Natural killer cell treated with Interleukin-12 subunit alpha and Interleukin-12 subunit beta and Interleukin-15 and Interleukin-18, amount 100 ng/mL, for 72 hours (primary cell): Measurements from ENCODE around the gene PSMD12. TPM values are rescaled to one million over a fixed set of nuclear protein-coding genes. Genes with fewer than 3 reads are reported as not detected.

Experiments used
- ATAC-seq, 2 donors: fragments of 150-1000 bp; cut with Tn5 transposase in 1 of 2; sonication (Bioruptor Pico), chemical (Tn5 transposase) in 1 of 2; 2 replicates each; pipeline ENCODE4 v1.10.0; 2021
- DNase-seq: peaks from one replicate; pipeline ENCODE4 v3.0.0; 2022; ENCODE audit warnings: low spot score
- H3K27ac Mint-ChIP-seq, 2 donors: 1 replicate in 1 of 2; 2 replicates in 1 of 2; pipeline ENCODE4 v1.8.0; 2022; ENCODE audit warnings: mixed read lengths in 2 of 2, mild to moderate bottlenecking in 1 of 2, moderate library complexity in 1 of 2
- H3K27me3 Mint-ChIP-seq, 2 donors: 1 replicate in 1 of 2; 2 replicates in 1 of 2; pipeline ENCODE4 v1.8.0; 2022; ENCODE audit warnings: mixed read lengths in 2 of 2
- H3K36me3 Mint-ChIP-seq: one replicate; pipeline ENCODE4 v1.8.0; 2022; ENCODE audit warnings: mixed read lengths
- H3K4me1 Mint-ChIP-seq, 2 donors: 1 replicate in 1 of 2; 2 replicates in 1 of 2; pipeline ENCODE4 v1.8.0; 2022; ENCODE audit warnings: low read depth in 2 of 2, mixed read lengths in 2 of 2, mild to moderate bottlenecking in 1 of 2
- H3K4me3 Mint-ChIP-seq: one replicate; pipeline ENCODE4 v1.8.0; 2022; ENCODE audit warnings: mixed read lengths
- H3K9me3 Mint-ChIP-seq: 2 replicates; pipeline ENCODE4 v1.8.0; 2022; ENCODE audit warnings: mixed read lengths
- total RNA-seq, 2 donors: library from RNA; stranded (reverse); gene quantifications; one replicate each; pipeline ENCODE4 v1.2.3, GENCODE V29; 2022

PSMD12 gene
- total RNA-seq, 2 donors from 2014 or later: 87.3 to 90.5 TPM

DNA sequence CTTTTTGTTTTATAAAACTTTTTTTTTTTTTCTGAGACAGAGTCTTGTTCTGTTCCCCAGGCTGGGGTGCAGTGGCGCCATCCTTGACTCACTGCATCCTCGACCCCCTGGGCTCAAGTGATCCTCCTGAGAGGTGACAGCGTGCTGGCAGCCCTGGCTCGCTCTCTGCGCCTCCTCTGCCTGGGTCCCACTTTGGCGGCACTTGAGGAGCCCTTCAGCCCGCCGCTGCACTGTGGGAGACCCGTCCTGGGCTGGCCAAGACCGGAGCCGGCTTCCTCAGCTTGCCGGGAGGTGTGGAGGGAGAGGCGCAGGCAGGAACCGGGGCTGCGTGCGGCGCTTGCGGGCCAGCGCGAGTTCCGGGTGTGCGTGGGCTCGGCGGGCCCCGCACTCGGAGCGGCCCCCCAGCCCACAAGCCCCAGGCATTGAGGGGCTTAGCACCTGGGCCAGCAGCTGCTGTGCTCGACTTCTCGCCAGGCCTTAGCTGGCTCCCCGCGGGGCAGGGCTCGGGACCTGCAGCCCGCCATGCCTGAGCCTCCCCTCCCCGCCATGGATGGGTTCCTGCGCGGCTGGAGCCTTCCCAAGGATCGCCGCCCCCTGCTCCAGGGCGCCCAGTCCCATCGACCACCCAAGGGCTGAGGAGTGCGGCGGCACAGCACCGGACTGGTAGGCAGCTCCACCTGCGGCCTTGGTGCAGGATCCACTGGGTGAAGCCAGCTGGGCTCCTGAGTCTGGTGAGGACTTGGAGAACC is 71.8 kb downstream of the PSMD12 start:
- Mint-ChIP-seq H3K4me3 (no peak overlapping the region), H3K27me3 (no peaks in the 10 kb centered on the region), H3K27ac (no peak overlapping the region), H3K36me3 (no peaks in the 10 kb centered on the region), H3K9me3 (no peaks in the 10 kb centered on the region), H3K4me1 (peaks cover 6 to 7% of the 10 kb centered on the region in 2 donors)
- no peak for ATAC-seq
- no peak for DNase-seq

DNA sequence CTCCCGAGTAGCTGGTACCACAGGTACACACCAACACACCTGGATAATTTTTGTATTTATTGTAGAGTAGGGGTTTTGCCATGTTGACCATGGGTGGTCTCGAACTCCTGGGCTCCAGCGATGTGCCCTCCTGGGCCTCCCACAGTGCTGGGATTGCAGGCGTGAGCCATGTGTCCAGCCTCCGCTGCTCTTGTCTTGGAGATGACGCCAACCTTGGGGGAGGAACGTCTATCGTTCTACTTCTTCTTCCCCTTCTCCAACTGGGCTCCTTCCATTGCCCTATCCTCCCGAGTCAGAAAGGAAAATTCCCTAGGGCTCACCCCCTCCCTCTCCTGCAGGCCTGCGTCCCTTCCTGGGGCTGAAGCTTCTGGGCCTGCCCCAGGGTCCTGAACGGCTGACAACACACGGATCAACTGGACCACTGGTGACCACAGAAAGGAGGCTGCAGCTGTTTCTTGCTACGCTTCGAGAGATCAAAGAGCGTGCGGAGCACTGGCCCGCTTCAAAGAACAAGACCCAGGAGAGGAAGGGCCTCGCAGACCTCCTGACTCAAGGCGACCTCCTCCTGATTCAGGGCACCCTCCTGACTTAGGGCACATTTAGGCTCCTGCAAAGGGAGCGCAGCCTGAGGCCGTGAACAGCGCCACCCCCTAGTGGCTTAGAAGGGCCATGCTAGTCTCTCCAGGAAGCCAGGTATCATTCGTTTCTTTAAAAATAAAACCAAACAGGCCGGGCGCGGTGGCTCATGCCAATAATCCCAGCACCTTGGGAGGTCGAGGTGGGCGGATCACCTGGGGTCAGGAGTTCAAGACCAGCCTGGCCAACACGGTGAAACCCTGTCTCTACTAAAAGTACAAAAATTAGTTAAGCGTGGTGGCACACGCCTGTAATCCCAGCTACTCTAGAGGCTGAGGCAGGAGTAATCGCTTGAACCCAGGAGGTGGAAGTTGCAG is 72.8 kb downstream of the PSMD12 start:
- Mint-ChIP-seq H3K27me3 (no peaks in the 10 kb centered on the region), H3K4me1 (peaks cover 6 to 15% of the 10 kb centered on the region in 2 donors), H3K36me3 (no peaks in the 10 kb centered on the region), H3K4me3 (no peak overlapping the region), H3K9me3 (no peaks in the 10 kb centered on the region), H3K27ac (peak overlapping the region; percentile 17 to 63)
- DNase-seq (peak; percentile 81), ATAC-seq (peak; percentile 91 to 92)

DNA sequence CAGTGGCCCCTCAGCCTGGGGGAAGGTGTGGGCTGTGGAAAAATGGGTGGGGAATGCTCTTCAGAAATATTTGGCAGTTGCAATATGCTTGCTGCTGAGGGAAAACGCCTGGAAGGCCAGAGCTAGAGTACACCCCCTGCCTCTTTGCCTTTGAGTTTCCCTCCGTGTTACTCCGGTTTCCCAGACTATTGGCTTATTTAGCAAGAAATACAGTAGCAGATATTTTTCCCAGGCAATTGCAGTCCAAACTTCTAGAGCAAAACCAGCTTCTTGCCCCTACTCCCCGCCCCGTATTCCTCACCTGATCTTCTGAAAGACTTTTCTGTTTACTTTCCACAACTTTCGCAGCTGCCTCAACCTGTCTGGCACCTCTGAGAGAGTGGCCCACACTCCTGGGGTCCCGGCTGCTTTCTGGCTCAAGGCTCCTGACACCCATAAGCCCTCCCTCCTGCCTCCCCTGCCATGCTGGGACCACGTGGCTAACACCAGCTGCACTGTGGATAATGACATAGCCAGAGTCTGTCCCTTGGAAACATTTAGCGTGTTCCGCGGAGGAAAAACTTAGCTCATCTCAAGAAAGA is 75.6 kb downstream of the PSMD12 start:
- Mint-ChIP-seq H3K27ac (no peak overlapping the region), H3K4me1 (peaks cover 6 to 16% of the 10 kb centered on the region in 2 donors), H3K27me3 (no peaks in the 10 kb centered on the region), H3K36me3 (no peaks in the 10 kb centered on the region), H3K4me3 (no peak overlapping the region), H3K9me3 (no peaks in the 10 kb centered on the region)
- no peak for ATAC-seq
- no peak for DNase-seq

DNA sequence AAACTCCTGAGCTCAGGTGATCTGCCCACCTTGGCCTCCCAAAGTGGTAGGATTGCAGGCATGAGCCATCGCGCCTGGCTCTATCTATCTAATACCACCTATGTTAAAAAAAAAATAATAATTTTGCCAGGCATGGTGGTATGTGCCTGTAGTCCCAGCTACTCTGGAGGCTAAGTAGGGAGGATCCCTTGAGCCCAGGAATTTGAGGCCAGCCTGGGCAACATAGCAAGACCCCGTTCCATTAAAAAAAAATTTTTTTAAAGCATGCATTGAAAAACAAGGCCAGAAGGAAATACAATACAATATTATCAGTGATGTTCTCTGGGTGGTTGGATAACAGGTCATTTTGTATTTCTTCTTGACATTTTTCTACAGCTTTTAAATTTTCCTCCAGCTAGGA is 76.1 kb downstream of the PSMD12 start:
- Mint-ChIP-seq H3K36me3 (no peaks in the 10 kb centered on the region), H3K9me3 (no peaks in the 10 kb centered on the region), H3K27ac (no peak overlapping the region), H3K4me1 (peaks cover 6 to 16% of the 10 kb centered on the region in 2 donors), H3K27me3 (no peaks in the 10 kb centered on the region), H3K4me3 (no peak overlapping the region)
- no peak for DNase-seq
- ATAC-seq: no peak

DNA sequence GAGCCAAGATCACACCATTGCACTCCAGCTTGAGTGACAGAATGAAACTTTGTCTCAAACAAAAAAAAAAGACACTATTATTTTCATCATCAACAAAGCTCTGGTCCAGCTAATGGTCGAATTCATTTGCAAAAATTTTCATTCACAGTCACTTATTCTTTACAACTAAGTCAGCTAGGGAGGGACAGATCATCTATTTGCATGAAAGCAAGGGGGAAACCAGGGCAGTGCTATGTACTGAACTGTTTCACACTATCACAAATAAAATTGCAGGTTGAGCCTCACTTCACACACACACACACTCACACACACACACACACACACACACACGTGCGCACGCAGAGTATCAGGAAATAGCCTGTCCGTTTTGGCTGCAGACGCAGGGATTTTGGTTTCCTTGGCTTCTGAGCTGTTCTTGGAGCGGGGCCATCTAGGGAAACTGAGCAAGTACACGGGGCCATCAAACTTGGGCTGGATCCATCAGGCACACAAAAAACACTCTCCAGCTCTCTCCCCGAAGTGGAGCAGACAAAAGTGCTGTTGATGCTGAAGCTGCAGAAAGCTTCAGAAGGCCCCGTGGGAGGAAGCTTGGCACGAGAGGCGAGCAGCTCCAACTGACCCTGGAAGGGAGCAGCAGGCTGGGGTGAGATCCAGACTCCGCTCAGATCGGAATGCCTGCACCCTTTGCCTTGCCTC is 77.0 kb downstream of the PSMD12 start:
- Mint-ChIP-seq H3K4me1 (peaks cover 6 to 16% of the 10 kb centered on the region in 2 donors), H3K4me3 (no peak overlapping the region), H3K36me3 (no peaks in the 10 kb centered on the region), H3K9me3 (no peaks in the 10 kb centered on the region), H3K27ac (no peak overlapping the region), H3K27me3 (no peaks in the 10 kb centered on the region)
- ATAC-seq (no peak), DNase-seq (no peak)

Other genes starting within 250 kb of the PSMD12 start
- 100 to 1,000 TPM; 106 to 110 TPM for gene HELZ, start 121.4 kb downstream of the PSMD12 start, total RNA-seq
- 10 to 100 TPM; 73.9 to 81.9 TPM for gene PITPNC1, start 10.7 kb upstream of the PSMD12 start, total RNA-seq